DND-41 (cell line): ENCODE data around the gene DPP6.

Source experiments
- EZH2 ChIP-seq: IDR thresholded peaks from 3 replicates; pipeline ENCODE4 v1.6.1; 2012; ENCODE audit warnings: borderline replicate concordance, low read depth, mild to moderate bottlenecking, moderate library complexity, low read length, inconsistent platforms; ENCODE audit not compliant: severe bottlenecking
- TF ChIP-seq, protein P1 (sequence below): IDR thresholded peaks from 2 replicates; pipeline ENCODE4 v1.5.1; 2012; ENCODE audit warnings: borderline replicate concordance, low read length, moderate library complexity, mild to moderate bottlenecking; ENCODE audit not compliant: poor library complexity, severe bottlenecking; ENCODE audit errors: extremely low read depth

GRCh38 chr7:154436560-154436959 lies 384.4 kb downstream of the DPP6 start:
- TF ChIP-seq, protein P1, sequence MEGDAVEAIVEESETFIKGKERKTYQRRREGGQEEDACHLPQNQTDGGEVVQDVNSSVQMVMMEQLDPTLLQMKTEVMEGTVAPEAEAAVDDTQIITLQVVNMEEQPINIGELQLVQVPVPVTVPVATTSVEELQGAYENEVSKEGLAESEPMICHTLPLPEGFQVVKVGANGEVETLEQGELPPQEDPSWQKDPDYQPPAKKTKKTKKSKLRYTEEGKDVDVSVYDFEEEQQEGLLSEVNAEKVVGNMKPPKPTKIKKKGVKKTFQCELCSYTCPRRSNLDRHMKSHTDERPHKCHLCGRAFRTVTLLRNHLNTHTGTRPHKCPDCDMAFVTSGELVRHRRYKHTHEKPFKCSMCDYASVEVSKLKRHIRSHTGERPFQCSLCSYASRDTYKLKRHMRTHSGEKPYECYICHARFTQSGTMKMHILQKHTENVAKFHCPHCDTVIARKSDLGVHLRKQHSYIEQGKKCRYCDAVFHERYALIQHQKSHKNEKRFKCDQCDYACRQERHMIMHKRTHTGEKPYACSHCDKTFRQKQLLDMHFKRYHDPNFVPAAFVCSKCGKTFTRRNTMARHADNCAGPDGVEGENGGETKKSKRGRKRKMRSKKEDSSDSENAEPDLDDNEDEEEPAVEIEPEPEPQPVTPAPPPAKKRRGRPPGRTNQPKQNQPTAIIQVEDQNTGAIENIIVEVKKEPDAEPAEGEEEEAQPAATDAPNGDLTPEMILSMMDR: no peak
- TF ChIP-seq EZH2: no peak
